Esophagus squamous epithelium (tissue), 4 donors: Measurements from ENCODE around the gene TSKU.

Experiments used
- CTCF ChIP-seq, 6 experiments: fragments of 450-650 bp in 4 of 6; fragments of 200-600 bp in 2 of 6; sonication (generic) in 2 of 6; IDR thresholded peaks; one replicate each; pipeline ENCODE4 v1.5.1; 2016 to 2019; ENCODE audit warnings: antibody characterized with exemption in 6 of 6, mild to moderate bottlenecking in 4 of 6, moderate library complexity in 4 of 6
- POLR2A ChIP-seq, 4 donors: fragments of 450-650 bp; IDR thresholded peaks; one replicate each; pipeline ENCODE4 v1.6.1; 2017; ENCODE audit warnings: antibody characterized with exemption in 4 of 4, mild to moderate bottlenecking in 4 of 4, moderate library complexity in 3 of 4

DNA sequence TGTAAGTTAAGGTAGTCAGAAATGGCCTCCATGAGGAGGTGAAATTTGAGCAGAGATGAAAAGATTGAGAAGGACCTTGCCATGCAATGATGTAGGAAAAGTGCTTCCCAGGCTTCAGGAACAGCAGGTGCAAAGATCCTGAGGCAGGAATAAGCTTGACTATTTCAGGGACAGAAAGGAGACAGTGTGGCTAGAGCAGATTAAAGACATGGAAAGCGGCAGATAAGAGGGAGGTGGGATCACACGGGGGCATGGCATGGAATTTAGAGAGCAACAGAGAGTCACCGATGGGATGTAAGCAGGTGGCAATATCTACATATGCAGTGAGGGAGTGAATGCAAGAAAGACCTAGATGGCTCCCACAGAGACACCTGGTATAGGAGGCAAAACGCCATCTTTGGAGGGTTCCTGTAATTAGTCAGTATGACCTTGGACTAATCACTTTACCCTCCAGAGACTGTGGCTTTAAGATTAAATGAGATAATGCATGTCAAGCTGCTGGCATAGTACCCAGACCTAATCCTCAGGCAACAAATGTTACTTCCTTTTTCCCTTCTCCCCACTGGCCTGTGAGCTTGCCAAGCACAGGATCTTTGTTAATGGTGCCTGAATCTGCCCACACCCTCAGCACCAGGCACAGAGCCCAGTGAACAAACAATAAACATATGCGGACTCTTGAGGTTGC, 52.9 kb downstream of the TSKU start:
- TF ChIP-seq POLR2A (IDR thresholded peaks at IDR 0.05), result no peak
- TF ChIP-seq CTCF (IDR thresholded peaks at IDR 0.05), result no peak
